Measurements from ENCODE around the gene PVRIG.

DNA sequence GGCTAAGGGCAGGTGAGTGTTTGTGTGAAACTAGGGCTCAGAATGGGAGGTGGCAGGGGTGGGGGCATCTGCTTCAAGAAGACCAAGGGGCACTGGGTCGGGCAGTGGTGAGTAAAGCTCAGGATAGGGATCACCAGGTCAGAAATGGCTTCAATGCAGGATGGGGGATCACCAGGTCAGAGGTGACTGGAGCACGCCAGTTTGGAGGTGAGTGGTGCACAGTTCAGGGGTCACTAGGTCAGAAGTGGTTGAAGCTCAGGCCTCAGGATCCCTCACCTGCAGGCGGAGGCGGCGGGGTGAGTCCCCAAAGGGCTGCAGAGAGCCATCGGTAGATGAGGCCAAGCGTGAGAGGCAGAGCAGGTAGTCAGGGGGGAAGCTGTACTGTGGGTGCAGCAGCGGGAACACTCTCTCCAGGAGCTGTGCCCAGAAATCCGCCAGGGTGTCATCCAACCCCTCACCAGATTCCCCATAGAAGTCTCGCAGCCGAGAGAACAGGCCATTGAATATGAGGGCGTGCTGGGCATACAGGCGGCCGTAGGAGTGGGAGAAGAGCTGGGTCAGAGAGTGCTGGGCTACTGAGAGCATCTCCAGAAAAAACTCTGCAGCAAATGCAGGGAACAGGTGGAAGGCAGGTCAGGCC lies 44.3 kb upstream of the PVRIG start:
- no peak for TF ChIP-seq LEF1 (IDR thresholded peaks at IDR 0.05; ENCODE audit: borderline replicate concordance)
- TF ChIP-seq FOXK2 (IDR thresholded peaks at IDR 0.05), result no peak
- TF ChIP-seq SUZ12 (IDR thresholded peaks at IDR 0.05), result no peak
- TF ChIP-seq TARDBP (IDR thresholded peaks at IDR 0.05), result no peak
- TF ChIP-seq ZNF384 (IDR thresholded peaks at IDR 0.05), result no peak
- TF ChIP-seq SP1 (IDR thresholded peaks at IDR 0.05), result no peak
- TF ChIP-seq, protein P1, sequence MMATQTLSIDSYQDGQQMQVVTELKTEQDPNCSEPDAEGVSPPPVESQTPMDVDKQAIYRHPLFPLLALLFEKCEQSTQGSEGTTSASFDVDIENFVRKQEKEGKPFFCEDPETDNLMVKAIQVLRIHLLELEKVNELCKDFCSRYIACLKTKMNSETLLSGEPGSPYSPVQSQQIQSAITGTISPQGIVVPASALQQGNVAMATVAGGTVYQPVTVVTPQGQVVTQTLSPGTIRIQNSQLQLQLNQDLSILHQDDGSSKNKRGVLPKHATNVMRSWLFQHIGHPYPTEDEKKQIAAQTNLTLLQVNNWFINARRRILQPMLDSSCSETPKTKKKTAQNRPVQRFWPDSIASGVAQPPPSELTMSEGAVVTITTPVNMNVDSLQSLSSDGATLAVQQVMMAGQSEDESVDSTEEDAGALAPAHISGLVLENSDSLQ (IDR thresholded peaks at IDR 0.05), result no peak
- TF ChIP-seq FOXM1 (IDR thresholded peaks at IDR 0.05; ENCODE audit: borderline replicate concordance), result no peak
